Skeletal muscle satellite cell (primary cell): Measurements from ENCODE around the gene NSDHL.

Source experiments
- H3K27me3 ChIP-seq: 2 replicates; pipeline ENCODE4 v1.7.0; 2013; ENCODE audit warnings: low read length; ENCODE audit not compliant: control insufficient read depth, insufficient read depth
- H3K36me3 ChIP-seq: 2 replicates; pipeline ENCODE4 v1.7.0; 2013; ENCODE audit warnings: mild to moderate bottlenecking, control low read depth, low read length; ENCODE audit not compliant: insufficient read depth
- H3K4me1 ChIP-seq: 2 replicates; pipeline ENCODE4 v1.7.0; 2013; ENCODE audit warnings: low read length; ENCODE audit not compliant: control insufficient read depth, insufficient read depth
- H3K4me2 ChIP-seq: 2 replicates; pipeline ENCODE4 v1.7.0; 2013; ENCODE audit warnings: mild to moderate bottlenecking, low read length
- H3K4me3 ChIP-seq: 2 replicates; pipeline ENCODE4 v1.7.0; 2013; ENCODE audit warnings: low read length
- H3K9ac ChIP-seq: 2 replicates; pipeline ENCODE4 v1.7.0; 2013; ENCODE audit warnings: mild to moderate bottlenecking, low read depth, low read length, moderate library complexity
- H3K9me3 ChIP-seq: replicated peaks from 2 replicates; pipeline ENCODE4 v1.7.0; 2013; ENCODE audit warnings: mild to moderate bottlenecking, control low read depth, low read length

Gene NSDHL

DNA sequence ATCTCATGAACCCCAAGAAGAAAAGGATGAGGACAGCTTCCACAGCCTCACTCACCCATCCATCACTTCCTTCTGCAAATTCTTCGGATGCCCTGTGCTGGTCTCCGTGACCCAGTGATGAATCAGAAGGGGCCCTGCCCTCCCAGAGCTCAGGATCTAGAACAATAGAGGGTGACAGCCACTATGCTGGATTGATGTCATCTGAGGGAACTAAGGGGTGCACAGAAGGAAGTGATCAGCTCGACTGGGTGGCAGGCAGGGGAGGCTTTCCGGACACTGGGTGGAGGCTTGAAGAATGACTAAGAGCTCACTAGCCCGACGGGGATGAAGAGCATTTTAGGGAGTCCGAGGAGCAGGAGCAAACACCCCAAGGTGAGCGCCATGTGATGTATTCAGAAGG is 65.6 kb downstream of the NSDHL start:
- Histone ChIP-seq H3K9me3 (no peaks in the 10 kb centered on the region), H3K36me3 (no peaks in the 10 kb centered on the region), H3K4me1 (peaks cover 15% of the 10 kb centered on the region), H3K4me2 (peak overlapping the region; percentile 10), H3K27me3 (peaks cover 13% of the 10 kb centered on the region), H3K4me3 (no peak overlapping the region), H3K9ac (no peak overlapping the region)

GRCh38 chrX:152897222-152898131 is 66.6 kb downstream of the NSDHL start, which contains the start of gene ZNF185:
ZNF185 (plus strand) TSS chrX:152898067; CDS start chrX:152914490, 16,423 bp downstream.
- Histone ChIP-seq H3K9me3 (no peaks in the 10 kb centered on the region), H3K4me3 (peak within 1 kb of the TSS; percentile 56), H3K36me3 (no peaks in the 10 kb centered on the region), H3K4me2 (peak within 1 kb of the TSS; percentile 65), H3K4me1 (peaks cover 15% of the 10 kb centered on the region), H3K27me3 (peaks cover 4% of the 10 kb centered on the region), H3K9ac (peak within 1 kb of the TSS; percentile 3)

GRCh38 chrX:152898442-152898841 is 67.6 kb downstream of the NSDHL start:
- Histone ChIP-seq H3K9me3 (no peaks in the 10 kb centered on the region), H3K9ac (peak overlapping the region; percentile 3), H3K36me3 (no peaks in the 10 kb centered on the region), H3K4me1 (peaks cover 15% of the 10 kb centered on the region), H3K4me2 (peak overlapping the region; percentile 65), H3K4me3 (peak overlapping the region; percentile 56), H3K27me3 (no peaks in the 10 kb centered on the region)

DNA sequence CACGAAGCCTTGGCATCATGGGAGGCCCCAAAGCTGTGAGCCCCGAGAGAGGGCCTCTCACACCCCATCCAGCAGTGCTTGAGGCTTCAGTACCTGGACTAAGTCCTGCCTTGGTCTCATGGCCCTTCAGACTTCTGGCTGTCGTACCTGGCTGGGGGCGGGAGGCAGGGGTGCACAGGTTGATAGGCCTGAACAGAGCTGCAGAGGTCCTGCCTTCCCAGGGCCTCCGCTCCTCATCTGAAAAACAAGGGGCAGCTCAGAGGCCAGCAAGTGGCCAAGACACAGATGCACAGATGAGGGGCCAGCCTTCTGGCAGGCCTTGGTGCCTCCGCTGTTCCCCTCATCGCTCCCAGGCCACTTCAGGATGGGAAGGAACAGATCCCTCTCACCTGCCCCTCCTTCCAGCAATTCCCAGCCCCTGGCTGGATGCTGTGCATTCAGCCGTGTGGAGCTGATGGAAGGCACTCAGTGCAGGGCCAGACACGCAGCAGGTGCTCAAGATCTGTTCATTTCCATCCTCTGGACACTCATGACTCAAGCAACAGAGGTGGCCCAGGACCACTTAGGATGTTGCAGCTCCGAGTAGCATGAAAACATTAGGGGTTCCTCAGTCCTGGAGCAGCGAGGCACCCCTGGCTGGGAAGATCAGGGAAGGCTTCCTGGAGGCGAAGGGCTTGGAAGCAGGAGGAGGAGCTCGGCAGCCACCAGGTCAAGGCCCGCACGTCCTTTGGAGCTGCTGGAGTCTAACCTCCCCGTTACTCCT is 68.4 kb downstream of the NSDHL start:
- Histone ChIP-seq H3K4me1 (peaks cover 18% of the 10 kb centered on the region), H3K4me3 (no peak overlapping the region), H3K9ac (no peak overlapping the region), H3K4me2 (no peak overlapping the region), H3K27me3 (no peaks in the 10 kb centered on the region), H3K36me3 (no peaks in the 10 kb centered on the region), H3K9me3 (no peaks in the 10 kb centered on the region)

GRCh38 chrX:152899874-152900719 is 69.2 kb downstream of the NSDHL start:
- no peak overlapping the region for H3K4me2 ChIP-seq
- no peaks in the 10 kb centered on the region for H3K27me3 ChIP-seq
- H3K36me3 ChIP-seq = no peaks in the 10 kb centered on the region
- no peak overlapping the region for H3K9ac ChIP-seq
- no peaks in the 10 kb centered on the region for H3K9me3 ChIP-seq
- peaks cover 20% of the 10 kb centered on the region for H3K4me1 ChIP-seq
- H3K4me3 ChIP-seq = no peak overlapping the region

DNA sequence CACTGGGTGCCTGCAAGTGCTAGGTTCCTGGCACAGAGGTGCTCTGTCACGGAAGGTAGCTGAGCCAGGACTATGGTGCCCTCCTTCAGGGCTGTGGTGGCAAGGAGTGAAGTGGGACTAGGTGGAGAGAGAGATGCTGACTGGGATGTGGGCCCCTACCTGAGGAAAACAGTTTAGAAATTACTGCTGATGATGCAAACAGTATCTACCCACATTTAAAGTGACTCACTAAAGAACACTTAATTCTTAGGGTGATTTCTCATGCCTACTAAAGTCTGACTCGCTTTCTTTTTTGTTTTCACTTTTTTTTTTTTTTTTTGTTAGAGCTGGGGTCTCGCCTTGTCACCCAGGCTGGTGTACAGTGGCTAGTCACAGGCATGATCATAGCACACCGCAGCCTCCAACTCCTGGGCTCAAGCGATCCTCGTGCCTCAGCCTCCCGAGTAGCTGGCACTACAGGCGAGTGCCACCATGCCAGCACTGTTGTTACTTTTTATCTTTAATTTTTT is 70.1 kb downstream of the NSDHL start:
- H3K4me3 ChIP-seq = no peak overlapping the region
- H3K4me2 ChIP-seq = no peak overlapping the region
- H3K36me3 ChIP-seq = no peaks in the 10 kb centered on the region
- H3K4me1 ChIP-seq = peaks cover 18% of the 10 kb centered on the region
- H3K9me3 ChIP-seq = no peaks in the 10 kb centered on the region
- H3K9ac ChIP-seq = no peak overlapping the region
- H3K27me3 ChIP-seq = no peaks in the 10 kb centered on the region

DNA sequence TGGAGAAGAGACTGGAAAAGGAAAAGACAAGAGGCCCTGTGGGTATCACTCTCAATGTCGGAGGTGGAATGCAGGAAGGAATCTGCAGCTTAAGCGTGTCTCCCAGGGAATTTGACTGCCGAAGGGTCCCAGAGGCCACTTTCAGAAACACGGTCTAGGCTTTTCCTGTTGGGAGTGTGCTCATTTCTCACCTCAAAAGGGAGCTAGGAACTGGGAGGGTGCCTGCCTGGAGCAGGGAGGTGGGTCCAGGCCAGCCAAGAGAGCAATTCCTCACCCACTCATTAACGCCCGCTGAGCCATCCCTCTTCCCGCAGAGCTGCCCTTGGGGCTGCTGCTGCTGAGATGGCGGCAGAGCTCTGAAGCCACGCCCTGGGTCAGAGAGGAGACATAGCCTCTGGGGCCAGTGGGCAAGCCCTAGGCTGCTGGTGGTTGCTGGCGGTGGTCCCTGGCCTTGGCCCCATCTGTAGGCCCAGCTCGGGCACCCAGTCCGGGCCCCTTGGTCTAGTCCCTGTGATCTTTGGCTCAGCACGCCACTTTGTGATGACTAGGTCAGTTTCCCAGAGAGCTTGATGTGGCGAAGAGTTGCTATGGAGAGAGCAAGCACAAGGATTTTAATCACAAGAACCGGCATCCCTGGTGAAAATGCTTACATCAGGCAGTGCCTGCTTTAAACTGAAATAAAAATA is 71.1 kb downstream of the NSDHL start:
- Histone ChIP-seq H3K4me2 (no peak overlapping the region), H3K36me3 (no peaks in the 10 kb centered on the region), H3K4me1 (peaks cover 8% of the 10 kb centered on the region), H3K4me3 (no peak overlapping the region), H3K27me3 (no peaks in the 10 kb centered on the region), H3K9ac (no peak overlapping the region), H3K9me3 (no peaks in the 10 kb centered on the region)

- Histone ChIP-seq H3K4me3 (no peak overlapping the region), H3K9ac (no peak overlapping the region), H3K27me3 (no peaks in the 10 kb centered on the region), H3K4me2 (no peak overlapping the region), H3K4me1 (peaks cover 5% of the 10 kb centered on the region), H3K36me3 (no peaks in the 10 kb centered on the region), H3K9me3 (no peaks in the 10 kb centered on the region)
Measured at GRCh38 chrX:152902502-152902820, 71.6 kb downstream of the NSDHL start.

DNA sequence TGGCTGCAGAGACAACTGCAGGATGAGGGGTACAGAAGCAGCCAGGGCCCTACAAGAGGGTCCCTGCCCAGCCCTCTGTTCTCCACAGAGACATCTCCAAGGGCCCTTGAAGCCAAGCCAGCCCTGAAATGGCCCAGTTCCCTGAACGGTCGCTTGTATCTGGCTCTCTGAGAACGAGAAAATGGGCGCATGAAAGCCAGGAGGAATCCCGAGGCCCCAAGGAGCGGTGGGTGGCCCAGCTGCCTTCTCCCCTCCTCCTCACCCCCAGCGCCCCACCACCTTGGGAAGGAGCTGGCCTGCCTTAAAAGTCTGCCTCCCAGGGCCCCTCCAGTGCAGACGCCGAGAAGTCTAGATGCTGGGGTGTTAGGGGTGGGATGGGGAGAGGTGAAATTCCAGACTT is 72.7 kb downstream of the NSDHL start:
- H3K4me3 ChIP-seq = no peak overlapping the region
- no peaks in the 10 kb centered on the region for H3K36me3 ChIP-seq
- no peaks in the 10 kb centered on the region for H3K9me3 ChIP-seq
- H3K4me2 ChIP-seq = no peak overlapping the region
- peaks cover 5% of the 10 kb centered on the region for H3K4me1 ChIP-seq
- H3K9ac ChIP-seq = no peak overlapping the region
- H3K27me3 ChIP-seq = no peaks in the 10 kb centered on the region

DNA sequence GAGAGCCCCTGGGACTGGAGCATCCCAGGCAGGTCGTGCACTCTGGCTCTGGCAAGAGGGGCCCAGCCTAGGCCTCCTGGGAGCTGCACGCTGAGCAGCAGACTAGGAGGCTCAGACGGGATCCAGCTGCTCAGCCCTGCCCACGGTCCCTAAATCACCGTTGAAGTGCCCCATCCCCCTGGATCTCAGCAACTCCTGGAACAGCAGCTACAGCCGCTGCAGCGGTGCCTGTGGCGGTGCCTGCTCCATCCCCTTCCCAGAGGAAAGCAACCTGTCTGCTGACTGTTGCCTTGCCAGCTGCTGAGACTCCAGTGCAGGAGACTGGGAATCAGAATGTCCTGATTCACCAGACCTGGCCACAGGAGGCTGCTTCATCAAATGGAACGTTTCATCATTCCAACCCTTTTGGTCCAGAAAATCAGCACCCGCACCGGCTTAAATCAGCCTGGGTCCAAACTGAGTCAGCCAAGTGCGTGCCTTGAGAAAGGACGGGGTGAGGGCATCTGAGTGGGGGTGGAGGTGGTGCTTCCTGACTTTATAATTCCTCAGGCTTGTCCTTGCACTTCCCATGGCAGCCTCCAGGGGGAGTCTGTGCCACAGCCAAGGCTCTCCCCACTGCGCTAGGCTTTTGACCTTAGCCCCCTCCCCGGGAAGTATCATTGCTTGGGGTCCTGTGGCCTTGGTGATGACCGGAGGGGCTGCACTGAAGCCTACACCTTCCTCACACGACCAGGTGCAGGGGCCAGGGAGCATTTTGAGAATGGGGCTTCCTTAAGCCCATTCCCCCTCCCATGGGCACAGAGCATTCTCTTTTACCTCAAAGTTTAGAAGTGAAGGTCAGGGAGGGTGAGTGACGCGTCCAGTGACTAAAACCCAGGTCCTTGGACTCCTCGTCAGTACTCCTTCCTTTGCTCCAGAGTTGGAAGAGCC is 73.6 kb downstream of the NSDHL start:
- Histone ChIP-seq H3K27me3 (no peaks in the 10 kb centered on the region), H3K4me3 (no peak overlapping the region), H3K36me3 (no peaks in the 10 kb centered on the region), H3K4me1 (peaks cover 5% of the 10 kb centered on the region), H3K9me3 (no peaks in the 10 kb centered on the region), H3K4me2 (peak overlapping the region; percentile 16), H3K9ac (no peak overlapping the region)
